Measurements from ENCODE around the gene ATN1. TPM values are rescaled to one million over a fixed set of nuclear protein-coding genes. Genes with fewer than 3 reads are reported as not detected.

The ATN1 gene
- total and polyA plus RNA-seq, 2 of the 8 experiments (the other 6 are each of a cell fraction or from before 2014, with no cell fraction given): 20.6 to 73.4 TPM

DNA sequence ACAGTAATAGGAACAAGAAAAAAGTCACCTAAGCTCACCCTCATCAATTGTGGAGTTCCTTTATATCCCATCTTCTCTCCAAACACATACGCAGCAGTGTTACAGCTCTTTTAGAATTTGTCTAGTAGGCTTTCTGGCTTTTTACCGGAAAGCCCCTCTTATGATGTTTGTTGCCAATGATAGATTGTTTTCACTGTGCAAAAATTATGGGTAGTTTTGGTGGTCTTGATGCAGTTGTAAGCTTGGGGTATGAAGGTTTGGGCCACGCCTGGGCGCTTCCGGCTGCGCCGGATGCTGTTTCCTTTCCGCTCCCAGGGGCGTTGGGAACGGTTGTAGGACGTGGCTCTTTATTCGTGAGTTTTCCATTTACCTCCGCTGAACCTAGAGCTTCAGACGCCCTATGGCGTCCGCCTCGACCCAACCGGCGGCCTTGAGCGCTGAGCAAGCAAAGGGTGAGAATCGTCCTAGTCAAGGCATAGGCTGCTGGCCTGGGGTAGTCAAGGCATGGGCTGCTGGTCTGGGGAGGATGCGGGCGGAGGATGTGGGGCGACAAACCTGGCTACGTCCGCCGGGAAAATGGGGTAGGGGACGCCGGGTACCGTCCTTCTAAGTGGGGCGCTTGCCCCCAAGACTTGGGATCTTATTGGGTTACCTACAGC, 16.1 kb downstream of the ATN1 start, which contains the start of the genes C12orf57 and RNU7-1 (continued):
- TF ChIP-seq SRF (IDR thresholded peaks at IDR 0.05; ENCODE audit: low read depth, low read length) (no peak; the same call in 1 of the 2 replicates), GABPA (IDR thresholded peaks at IDR 0.05; ENCODE audit: borderline replicate concordance, insufficient read depth, low read length) (peak; percentile 57; the same call in 1 of the 2 replicates), KDM5A (IDR thresholded peaks at IDR 0.05; ENCODE audit: low read length) (no peak), BACH1 (IDR thresholded peaks at IDR 0.05; ENCODE audit: low read length) (no peak), TBP (IDR thresholded peaks at IDR 0.05; ENCODE audit: low read depth, low read length) (peak; percentile 99), SIN3A (conservative IDR thresholded peaks at IDR 0.05 in 1 of 2, IDR thresholded peaks at IDR 0.05 in 1 of 2; ENCODE audit: low read depth in 1 of 2, low read length in 2 of 2) (peak in 1 of 2 experiments; percentile 91; a peak in 1 of 4 replicates), CREB1 (IDR thresholded peaks at IDR 0.05) (0 out of 2 replicates have a peak, but pooled peaks have one; percentile 13), TEAD4 (IDR thresholded peaks at IDR 0.05; ENCODE audit: low read depth, low read length) (no peak), CBX8 (IDR thresholded peaks at IDR 0.05; ENCODE audit: borderline replicate concordance, low read depth, low read length) (no peak), HDAC2 (IDR thresholded peaks at IDR 0.05; ENCODE audit: borderline replicate concordance in 1 of 2, low read depth in 2 of 2, low read length in 2 of 2) (peak; percentile 61 to 67; a peak in 2 of 4 replicates), BRCA1 (IDR thresholded peaks at IDR 0.05; ENCODE audit: low read depth, low read length) (peak; percentile 26; the same call in 1 of the 2 replicates), CEBPB (IDR thresholded peaks at IDR 0.05; ENCODE audit: low read depth, low read length) (no peak), JUN (IDR thresholded peaks at IDR 0.05; ENCODE audit: low read depth, low read length) (no peak), FOSL1 (IDR thresholded peaks at IDR 0.05; ENCODE audit: insufficient read depth, low read depth, low read length) (no peak), EZH2 (IDR thresholded peaks at IDR 0.05; ENCODE audit: low read depth, low read length, severe bottlenecking) (no peak), CHD2 (IDR thresholded peaks at IDR 0.05; ENCODE audit: low read length) (peak; percentile 65), SP2 (IDR thresholded peaks at IDR 0.05; ENCODE audit: low read length) (no peak), SAP30 (IDR thresholded peaks at IDR 0.05; ENCODE audit: insufficient read depth, insufficient replicate concordance, low read length) (peak; percentile 31), SP4 (IDR thresholded peaks at IDR 0.05; ENCODE audit: low read length) (peak; percentile 94; the same call in 1 of the 2 replicates), CHD1 (IDR thresholded peaks at IDR 0.05; ENCODE audit: low read depth, low read length) (no peak), CTBP2 (IDR thresholded peaks at IDR 0.05; ENCODE audit: borderline replicate concordance, insufficient read depth, insufficient read length, low read length) (no peak)
- TF ChIP-seq, protein P1, sequence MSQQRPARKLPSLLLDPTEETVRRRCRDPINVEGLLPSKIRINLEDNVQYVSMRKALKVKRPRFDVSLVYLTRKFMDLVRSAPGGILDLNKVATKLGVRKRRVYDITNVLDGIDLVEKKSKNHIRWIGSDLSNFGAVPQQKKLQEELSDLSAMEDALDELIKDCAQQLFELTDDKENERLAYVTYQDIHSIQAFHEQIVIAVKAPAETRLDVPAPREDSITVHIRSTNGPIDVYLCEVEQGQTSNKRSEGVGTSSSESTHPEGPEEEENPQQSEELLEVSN (IDR thresholded peaks at IDR 0.05): no peak
- TF ChIP-seq, protein P2, sequence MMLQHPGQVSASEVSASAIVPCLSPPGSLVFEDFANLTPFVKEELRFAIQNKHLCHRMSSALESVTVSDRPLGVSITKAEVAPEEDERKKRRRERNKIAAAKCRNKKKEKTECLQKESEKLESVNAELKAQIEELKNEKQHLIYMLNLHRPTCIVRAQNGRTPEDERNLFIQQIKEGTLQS (IDR thresholded peaks at IDR 0.05; ENCODE audit: insufficient read depth, low read depth, low read length): no peak

Measured in H1 (cell line).